DND-41 (cell line): Measurements from ENCODE around the gene FAM135A.
"Not testable (repeated sequence)": the region's sequence is repeated elsewhere in the genome, so short reads cannot be mapped to it uniquely, and the experiment has no call there.

Experiments used
- ATAC-seq: fragments of 200-7000 bp; cut with Tn5 transposase; 3 replicates; pipeline ENCODE4 v1.9.1; 2021; ENCODE audit warnings: low read depth; ENCODE audit not compliant: insufficient read depth
- DNase-seq: peaks from one replicate; pipeline ENCODE4 v3.0.0-alpha.2; 2020
- H2AFZ ChIP-seq: 2 replicates; pipeline ENCODE4 v1.6.0; 2012; ENCODE audit warnings: low read depth, low read length
- H3K27ac ChIP-seq: 2 replicates; pipeline ENCODE4 v1.5.1; 2012; ENCODE audit warnings: low read length, inconsistent platforms
- H3K27me3 ChIP-seq: fragments of 200-600 bp; sonication (generic); 2 replicates; pipeline ENCODE4 v1.6.0; 2012; ENCODE audit warnings: low read length, mild to moderate bottlenecking, inconsistent platforms; ENCODE audit not compliant: insufficient read depth, poor library complexity
- H3K36me3 ChIP-seq: 2 replicates; pipeline ENCODE4 v1.5.1; 2012; ENCODE audit warnings: low read length, inconsistent platforms; ENCODE audit not compliant: insufficient read depth
- H3K4me1 ChIP-seq: 2 replicates; pipeline ENCODE4 v1.5.1; 2012; ENCODE audit warnings: mild to moderate bottlenecking, low read length; ENCODE audit not compliant: insufficient read depth
- H3K4me2 ChIP-seq: 2 replicates; pipeline ENCODE4 v1.6.0; 2012; ENCODE audit warnings: mild to moderate bottlenecking, moderate library complexity, low read length, inconsistent platforms; ENCODE audit not compliant: insufficient read depth
- H3K4me3 ChIP-seq, 2 experiments: fragments of 200-600 bp in 1 of 2; shearing (Covaris generic) in 1 of 2; 2 replicates each; pipeline ENCODE4 v1.5.1; 2012 to 2016; ENCODE audit warnings: inconsistent platforms in 2 of 2, low read length in 2 of 2, mild to moderate bottlenecking in 2 of 2, low read depth in 1 of 2, moderate library complexity in 1 of 2
- H3K79me2 ChIP-seq: 2 replicates; pipeline ENCODE4 v1.6.0; 2012; ENCODE audit warnings: low read length, inconsistent platforms; ENCODE audit not compliant: insufficient read depth
- H3K9ac ChIP-seq: 2 replicates; pipeline ENCODE4 v1.6.0; 2012; ENCODE audit warnings: low read depth, mild to moderate bottlenecking, inconsistent platforms, low read length, moderate library complexity
- H3K9me3 ChIP-seq: 2 replicates; pipeline ENCODE4 v1.5.1; 2012; ENCODE audit warnings: low read length, moderate library complexity, mild to moderate bottlenecking, inconsistent platforms; ENCODE audit not compliant: insufficient read depth, severe bottlenecking
- H4K20me1 ChIP-seq: 2 replicates; pipeline ENCODE4 v1.6.0; 2012; ENCODE audit warnings: low read length; ENCODE audit not compliant: insufficient read depth
- EZH2 ChIP-seq: IDR thresholded peaks from 3 replicates; pipeline ENCODE4 v1.6.1; 2012; ENCODE audit warnings: borderline replicate concordance, low read depth, mild to moderate bottlenecking, moderate library complexity, low read length, inconsistent platforms; ENCODE audit not compliant: severe bottlenecking
- TF ChIP-seq, protein P1 (sequence below): IDR thresholded peaks from 2 replicates; pipeline ENCODE4 v1.5.1; 2012; ENCODE audit warnings: borderline replicate concordance, low read length, moderate library complexity, mild to moderate bottlenecking; ENCODE audit not compliant: poor library complexity, severe bottlenecking; ENCODE audit errors: extremely low read depth

FAM135A gene

DNA sequence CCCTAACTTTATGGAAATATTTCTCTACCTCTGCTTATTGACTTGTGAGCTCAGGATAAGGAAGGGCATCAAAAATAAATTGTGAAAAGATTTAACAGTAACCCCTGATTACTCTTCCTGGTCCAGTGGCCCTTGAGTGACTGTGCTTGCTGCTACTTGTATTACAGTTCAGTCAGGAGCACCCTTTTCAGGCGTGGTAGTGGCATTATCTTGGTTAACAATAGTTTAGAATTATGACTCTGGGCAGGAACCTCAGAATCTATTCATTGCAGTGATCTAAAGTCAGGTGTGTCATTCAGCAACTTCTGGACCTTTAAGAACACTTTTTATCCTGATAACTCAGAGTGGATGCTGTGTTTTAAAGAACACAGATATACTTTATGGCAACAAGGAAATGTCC, 43.4 kb downstream of the FAM135A start:
- H3K4me1 ChIP-seq = no peaks in the 10 kb centered on the region
- TF ChIP-seq, protein P1, sequence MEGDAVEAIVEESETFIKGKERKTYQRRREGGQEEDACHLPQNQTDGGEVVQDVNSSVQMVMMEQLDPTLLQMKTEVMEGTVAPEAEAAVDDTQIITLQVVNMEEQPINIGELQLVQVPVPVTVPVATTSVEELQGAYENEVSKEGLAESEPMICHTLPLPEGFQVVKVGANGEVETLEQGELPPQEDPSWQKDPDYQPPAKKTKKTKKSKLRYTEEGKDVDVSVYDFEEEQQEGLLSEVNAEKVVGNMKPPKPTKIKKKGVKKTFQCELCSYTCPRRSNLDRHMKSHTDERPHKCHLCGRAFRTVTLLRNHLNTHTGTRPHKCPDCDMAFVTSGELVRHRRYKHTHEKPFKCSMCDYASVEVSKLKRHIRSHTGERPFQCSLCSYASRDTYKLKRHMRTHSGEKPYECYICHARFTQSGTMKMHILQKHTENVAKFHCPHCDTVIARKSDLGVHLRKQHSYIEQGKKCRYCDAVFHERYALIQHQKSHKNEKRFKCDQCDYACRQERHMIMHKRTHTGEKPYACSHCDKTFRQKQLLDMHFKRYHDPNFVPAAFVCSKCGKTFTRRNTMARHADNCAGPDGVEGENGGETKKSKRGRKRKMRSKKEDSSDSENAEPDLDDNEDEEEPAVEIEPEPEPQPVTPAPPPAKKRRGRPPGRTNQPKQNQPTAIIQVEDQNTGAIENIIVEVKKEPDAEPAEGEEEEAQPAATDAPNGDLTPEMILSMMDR = no peak
- TF ChIP-seq EZH2 = no peak
- DNase-seq = no peak

DNA sequence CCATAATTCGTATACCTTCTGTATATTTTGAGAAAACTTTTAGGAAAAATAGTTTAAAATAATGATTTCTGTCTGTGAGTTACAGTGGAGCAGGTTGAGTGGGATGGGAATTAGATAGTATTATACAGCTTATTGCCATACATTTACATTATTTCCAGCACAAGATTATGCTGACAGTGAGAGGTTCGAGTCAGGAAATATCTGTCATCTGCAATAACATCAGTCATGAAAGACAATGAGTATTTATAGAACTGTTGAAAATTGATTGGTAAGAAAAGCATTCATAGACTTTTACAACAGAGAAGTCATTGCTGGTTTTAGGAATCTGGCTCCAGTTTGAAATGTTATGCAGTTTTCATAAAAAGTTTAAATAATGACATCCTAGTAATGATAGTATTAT, 45.9 kb downstream of the FAM135A start:
- Histone ChIP-seq H3K4me1 (no peaks in the 10 kb centered on the region), H3K9me3 (no peaks in the 10 kb centered on the region), H3K79me2 (no peaks in the 10 kb centered on the region), H3K9ac (no peak overlapping the region), H2AFZ (no peak overlapping the region), H4K20me1 (no peaks in the 10 kb centered on the region), H3K27me3 (no peaks in the 10 kb centered on the region), H3K27ac (no peak overlapping the region), H3K36me3 (no peaks in the 10 kb centered on the region), H3K4me3 (no peak overlapping the region), H3K4me2 (no peak overlapping the region)
- no peak for DNase-seq
- TF ChIP-seq EZH2 = no peak
- no peak for ATAC-seq

More for the DNA sequence above, 43.4 kb downstream of the FAM135A start:
- no peak overlapping the region for H3K4me3 ChIP-seq
- H3K36me3 ChIP-seq = no peaks in the 10 kb centered on the region
- H3K9me3 ChIP-seq = no peaks in the 10 kb centered on the region
- no peak overlapping the region for H3K9ac ChIP-seq
- no peaks in the 10 kb centered on the region for H3K79me2 ChIP-seq
- H2AFZ ChIP-seq = no peak overlapping the region
- no peaks in the 10 kb centered on the region for H3K27me3 ChIP-seq
- no peaks in the 10 kb centered on the region for H4K20me1 ChIP-seq
- H3K27ac ChIP-seq = no peak overlapping the region
- no peak overlapping the region for H3K4me2 ChIP-seq
- no peak for ATAC-seq

DNA sequence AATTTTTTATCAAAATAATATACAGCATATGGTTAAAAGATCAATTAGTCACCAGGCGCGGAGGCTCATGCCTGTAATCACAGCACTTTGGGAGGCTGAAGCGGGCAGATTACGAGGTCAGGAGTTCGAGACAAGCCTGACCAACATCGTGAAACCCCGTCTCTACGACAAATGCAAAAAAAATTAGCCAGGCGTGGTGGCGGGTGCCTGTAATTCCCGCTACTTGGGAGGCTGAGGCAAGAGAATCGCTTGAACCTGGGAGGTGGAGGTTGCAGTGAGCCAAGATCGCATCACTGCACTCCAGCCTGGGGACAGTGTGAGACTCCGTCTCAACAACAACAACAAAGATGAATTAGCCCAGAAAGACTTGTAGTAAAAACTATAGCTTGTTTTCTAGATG, 46.4 kb downstream of the FAM135A start:
- not testable (repeated sequence) for H3K9ac ChIP-seq, H3K27ac ChIP-seq, H3K4me3 ChIP-seq, H3K9me3 ChIP-seq, H3K79me2 ChIP-seq, ATAC-seq, H3K27me3 ChIP-seq, H2AFZ ChIP-seq, H4K20me1 ChIP-seq, H3K4me2 ChIP-seq, H3K36me3 ChIP-seq, H3K4me1 ChIP-seq, DNase-seq

DNA sequence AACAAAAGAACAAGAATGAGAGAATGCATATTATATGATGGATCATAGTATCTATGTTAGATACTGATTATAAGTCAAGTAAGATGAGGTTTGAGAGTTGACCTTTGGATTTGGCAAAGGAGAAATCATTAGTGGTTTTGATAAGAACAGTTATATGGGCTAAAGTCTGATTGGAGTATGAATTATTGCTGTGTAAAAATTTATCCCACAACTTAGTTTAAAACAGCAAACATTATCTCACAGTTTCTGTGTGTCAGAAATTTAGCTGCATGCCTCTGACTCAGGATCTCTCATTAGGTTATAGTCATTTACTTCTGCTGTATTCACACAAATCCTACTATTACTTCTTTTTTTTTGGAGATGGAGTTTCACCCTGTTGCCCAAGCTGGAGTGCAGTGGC, 56.7 kb downstream of the FAM135A start:
- Histone ChIP-seq H3K27me3 (no peaks in the 10 kb centered on the region), H4K20me1 (no peaks in the 10 kb centered on the region), H3K79me2 (no peaks in the 10 kb centered on the region), H3K9ac (no peak overlapping the region), H3K4me3 (no peak overlapping the region), H2AFZ (no peak overlapping the region), H3K36me3 (no peaks in the 10 kb centered on the region), H3K9me3 (no peaks in the 10 kb centered on the region), H3K4me1 (no peaks in the 10 kb centered on the region), H3K4me2 (no peak overlapping the region), H3K27ac (no peak overlapping the region)
- no peak for ATAC-seq
- TF ChIP-seq, protein P1 = no peak
- no peak for TF ChIP-seq EZH2
- DNase-seq = no peak

DNA sequence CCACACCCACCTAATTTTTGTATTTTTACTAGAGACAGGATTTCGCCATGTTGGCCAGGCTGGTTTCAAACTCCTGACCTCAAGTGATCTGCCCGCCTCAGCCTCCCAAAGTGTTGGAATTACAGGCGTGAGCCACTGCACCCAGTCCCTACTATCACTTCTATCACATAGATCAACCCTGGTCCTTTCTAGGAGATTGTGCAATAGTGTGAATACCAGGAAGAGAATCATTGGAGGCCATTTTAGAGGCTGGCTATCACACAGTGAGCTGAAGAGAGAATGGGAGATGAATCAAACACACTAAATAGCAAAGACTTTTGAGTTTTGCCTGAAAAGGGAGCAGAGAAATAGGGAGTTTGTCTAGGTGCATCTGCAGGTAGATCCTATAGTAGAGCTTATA, 57.2 kb downstream of the FAM135A start:
- H3K4me1 ChIP-seq, DNase-seq, H3K27me3 ChIP-seq, ATAC-seq, H3K79me2 ChIP-seq, H3K9me3 ChIP-seq, H3K9ac ChIP-seq, H3K36me3 ChIP-seq, H3K27ac ChIP-seq, H4K20me1 ChIP-seq, H2AFZ ChIP-seq, H3K4me2 ChIP-seq, H3K4me3 ChIP-seq: not testable (repeated sequence)
